Panc1 (cell line): Measurements from ENCODE around the gene CDK14.

Experiments
- TCF7L2 ChIP-seq: IDR thresholded peaks from 2 replicates; pipeline ENCODE4 v1.6.1; 2011; ENCODE audit warnings: mild to moderate bottlenecking, low read depth, low read length, inconsistent platforms
- TF ChIP-seq, protein P1 (sequence below): fragments of 450-650 bp; IDR thresholded peaks from 2 replicates; pipeline ENCODE4 v1.5.1; 2017; ENCODE audit warnings: mild to moderate bottlenecking

DNA sequence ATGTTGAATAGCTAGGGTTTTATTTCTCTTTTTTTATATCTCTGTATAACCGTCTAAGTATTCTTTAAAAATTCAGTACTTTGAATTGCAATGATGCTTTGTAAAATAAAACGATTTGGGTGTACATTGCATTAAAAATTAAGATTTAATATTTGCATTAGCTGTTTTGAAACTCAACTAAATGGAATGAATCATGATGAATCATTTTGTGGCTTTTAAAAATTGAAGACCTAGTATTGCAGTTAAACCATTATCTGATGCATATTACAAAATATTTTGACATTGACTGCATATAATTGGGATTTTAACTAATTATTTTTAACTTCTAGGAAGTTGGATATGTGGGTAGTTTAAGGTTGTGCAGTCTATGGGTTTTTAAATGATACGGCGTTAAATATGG, 314.0 kb downstream of the CDK14 start:
- TF ChIP-seq, protein P1, sequence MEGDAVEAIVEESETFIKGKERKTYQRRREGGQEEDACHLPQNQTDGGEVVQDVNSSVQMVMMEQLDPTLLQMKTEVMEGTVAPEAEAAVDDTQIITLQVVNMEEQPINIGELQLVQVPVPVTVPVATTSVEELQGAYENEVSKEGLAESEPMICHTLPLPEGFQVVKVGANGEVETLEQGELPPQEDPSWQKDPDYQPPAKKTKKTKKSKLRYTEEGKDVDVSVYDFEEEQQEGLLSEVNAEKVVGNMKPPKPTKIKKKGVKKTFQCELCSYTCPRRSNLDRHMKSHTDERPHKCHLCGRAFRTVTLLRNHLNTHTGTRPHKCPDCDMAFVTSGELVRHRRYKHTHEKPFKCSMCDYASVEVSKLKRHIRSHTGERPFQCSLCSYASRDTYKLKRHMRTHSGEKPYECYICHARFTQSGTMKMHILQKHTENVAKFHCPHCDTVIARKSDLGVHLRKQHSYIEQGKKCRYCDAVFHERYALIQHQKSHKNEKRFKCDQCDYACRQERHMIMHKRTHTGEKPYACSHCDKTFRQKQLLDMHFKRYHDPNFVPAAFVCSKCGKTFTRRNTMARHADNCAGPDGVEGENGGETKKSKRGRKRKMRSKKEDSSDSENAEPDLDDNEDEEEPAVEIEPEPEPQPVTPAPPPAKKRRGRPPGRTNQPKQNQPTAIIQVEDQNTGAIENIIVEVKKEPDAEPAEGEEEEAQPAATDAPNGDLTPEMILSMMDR = no peak
- no peak for TF ChIP-seq TCF7L2
